K562 (cell line): ENCODE results near the gene KDF1. TPM values are rescaled to one million over a fixed set of nuclear protein-coding genes. Genes with fewer than 3 reads are reported as not detected.
A peak's percentile ranks its signal among the peaks of the same experiment; 100 is the strongest.

ENCODE experiments used
- BCLAF1 ChIP-seq, 2 experiments: fragments of 450-650 bp in 1 of 2; IDR thresholded peaks; 2 replicates each; pipeline ENCODE4 v1.6.1; 2011 to 2017; ENCODE audit warnings: low read depth in 2 of 2, antibody characterized with exemption in 1 of 2, borderline replicate concordance in 1 of 2, low read length in 1 of 2, mild to moderate bottlenecking in 1 of 2, mixed read lengths in 1 of 2; ENCODE audit not compliant: control insufficient read depth in 1 of 2
- CBX1 ChIP-seq: sonication (generic); IDR thresholded peaks from 2 replicates; pipeline ENCODE4 v1.6.1; 2016; ENCODE audit warnings: antibody characterized with exemption, low read depth, mild to moderate bottlenecking
- CTCF ChIP-seq, 3 experiments: IDR thresholded peaks in 2 of 3; conservative IDR thresholded peaks in 1 of 3; 2 replicates each; pipeline ENCODE4 v1.5.1; 2011 to 2012; ENCODE audit warnings: low read length in 3 of 3, mild to moderate bottlenecking in 3 of 3, control low read depth in 2 of 3, improper control_type of control experiment in 1 of 3, inconsistent platforms in 1 of 3, low read depth in 1 of 3, mixed read lengths in 1 of 3, moderate library complexity in 1 of 3; ENCODE audit not compliant: insufficient read depth in 2 of 3
- DNMT1 ChIP-seq: fragments of 450-650 bp; IDR thresholded peaks from 2 replicates; pipeline ENCODE4 v1.6.1; 2016; ENCODE audit warnings: antibody characterized with exemption, mild to moderate bottlenecking
- HDAC6 ChIP-seq: IDR thresholded peaks from 2 replicates; pipeline ENCODE4 v1.6.1; 2012; ENCODE audit warnings: low read depth, mild to moderate bottlenecking, control low read depth, inconsistent platforms, low read length, moderate library complexity
- KLF1 ChIP-seq: fragments of 450-650 bp; IDR thresholded peaks from 2 replicates; pipeline ENCODE4 v1.6.1; 2016; ENCODE audit warnings: missing genetic modification characterization, missing compliant biosample characterization
- MEF2A ChIP-seq: IDR thresholded peaks from 2 replicates; pipeline ENCODE4 v1.6.1; 2011; ENCODE audit warnings: low read depth, mild to moderate bottlenecking, low read length, moderate library complexity; ENCODE audit not compliant: control insufficient read depth
- NR2F6 ChIP-seq: fragments of 450-650 bp; formaldehyde crosslinking; IDR thresholded peaks from 2 replicates; pipeline ENCODE4 v1.4.0; 2020; ENCODE audit warnings: mild to moderate bottlenecking
- RBBP5 ChIP-seq: fragments of 200-600 bp; sonication (generic); IDR thresholded peaks from 2 replicates; pipeline ENCODE4 v1.6.1; 2012; ENCODE audit warnings: borderline replicate concordance, mild to moderate bottlenecking, low read length, control low read depth, inconsistent platforms; ENCODE audit not compliant: insufficient read depth, poor library complexity, severe bottlenecking
- SIRT6 ChIP-seq: IDR thresholded peaks from one replicate; pipeline ENCODE4 v1.6.1; 2012; ENCODE audit warnings: low read depth, mild to moderate bottlenecking, control low read depth, inconsistent platforms, low read length, moderate library complexity
- SNAPC5 ChIP-seq: fragments of 250-450 bp; sonication (Bioruptor Pico); IDR thresholded peaks from 2 replicates; pipeline ENCODE4 v1.8.0; 2021; ENCODE audit warnings: moderate library complexity, mild to moderate bottlenecking, inconsistent platforms
- STAT5A ChIP-seq: IDR thresholded peaks from 2 replicates; pipeline ENCODE4 v1.6.1; 2012; ENCODE audit warnings: low read length, inconsistent platforms, borderline replicate concordance
- ZNF121 ChIP-seq: sonication (generic); formaldehyde crosslinking; conservative IDR thresholded peaks from 2 replicates; pipeline ENCODE4 v1.8.0; 2022; ENCODE audit warnings: missing genetic modification reagents
- ZNF140 ChIP-seq: fragments of 250-450 bp; sonication (Bioruptor Pico); IDR thresholded peaks from 2 replicates; pipeline ENCODE4 v1.8.0; 2021; ENCODE audit warnings: moderate library complexity, mild to moderate bottlenecking, inconsistent platforms
- ZNF592 ChIP-seq: fragments of 450-650 bp; IDR thresholded peaks from 2 replicates; pipeline ENCODE4 v1.6.1; 2017; ENCODE audit warnings: antibody characterized with exemption, mild to moderate bottlenecking
- polyA plus RNA-seq, 8 experiments: library from polyadenylated mRNA; depleted of rRNA in 4 of 8; stranded (reverse) in 5 of 8; unstranded in 3 of 8; fragments of >200 nt; fragmentation: Nextera tagmentation in 2 of 8; fragmentation: Illumina TruSeq in 1 of 8; extraction: Ambion mirVana in 2 of 8; extraction: Trizol in 1 of 8; gene quantifications; 2 replicates each; pipeline versions ENCODE4 v1.2.1 to v1.2.3, GENCODE V29; 2011 to 2014; ENCODE audit warnings: inconsistent platforms in 1 of 8, missing spikeins in 1 of 8
- total RNA-seq, 7 experiments: library from RNA; depleted of rRNA in 6 of 7; stranded (reverse); fragments of >200 nt in 6 of 7; fragmentation: Illumina TruSeq in 2 of 7; extraction: Trizol in 2 of 7; gene quantifications; 2 replicates each; pipeline versions ENCODE4 v1.2.1 to v1.2.3, GENCODE V29; 2011 to 2021; ENCODE audit warnings: low replicate concordance in 1 of 7

The KDF1 gene
- total and polyA plus RNA-seq, 9 of the 15 experiments (the other 6 are each of a cell fraction or from before 2014, with no cell fraction given), result 0.38 to 1.9 (median 0.83) TPM

GRCh38 chr1:26921540-26922430, 38.5 kb downstream of the KDF1 start, which contains the start of gene NUDC (continued):
- TF ChIP-seq ZNF592 (peak; percentile 94), CTCF (IDR thresholded peaks at IDR 0.05 in 2 of 3, conservative IDR thresholded peaks at IDR 0.05 in 1 of 3; ENCODE audit: insufficient read depth in 2 of 3, low read depth in 1 of 3, low read length in 3 of 3) (no peak), STAT5A (no peak), KLF1 (tag) (peak; percentile 66; the same call in 1 of the 2 replicates), BCLAF1 (IDR thresholded peaks at IDR 0.05; ENCODE audit: borderline replicate concordance in 1 of 2, control insufficient read depth in 1 of 2, low read depth in 2 of 2, low read length in 1 of 2) (no peak), HDAC6 (no peak), SIRT6 (no peak), MEF2A (no peak), SNAPC5 (CRISPR knock-in tag) (no peak), DNMT1 (no peak), ZNF140 (no peak), CBX1 (peak; percentile 53; the same call in 1 of the 2 replicates), RBBP5 (peak; percentile 99), ZNF121 (CRISPR knock-in tag) (no peak), NR2F6 (CRISPR knock-in tag) (no peak)
